ENCODE data around the gene LHFPL3.
"Not testable (repeated sequence)": the region's sequence is repeated elsewhere in the genome, so short reads cannot be mapped to it uniquely, and the experiment has no call there.

The LHFPL3 gene

GRCh38 chr7:104551226-104551625, 222.8 kb downstream of the LHFPL3 start:
- no peak overlapping the region for H3K4me3 ChIP-seq (ENCODE audit: low read length)
- DNase-seq (ENCODE audit: low read depth, low spot score), result no peak

GRCh38 chr7:104552102-104552501, 223.7 kb downstream of the LHFPL3 start:
- peak; percentile 61 for DNase-seq (ENCODE audit: low read depth, low spot score)
- H3K4me3 ChIP-seq (ENCODE audit: low read length), result no peak overlapping the region

- DNase-seq (ENCODE audit: low read depth, low spot score), result no peak
- H3K4me3 ChIP-seq (ENCODE audit: low read length), result no peak overlapping the region
Measured at GRCh38 chr7:104553074-104553473, 224.7 kb downstream of the LHFPL3 start.

GRCh38 chr7:104563350-104563901, 235.0 kb downstream of the LHFPL3 start:
- not testable (repeated sequence) for H3K4me3 ChIP-seq (ENCODE audit: low read length); DNase-seq (ENCODE audit: low read depth, low spot score)

GRCh38 chr7:104569751-104570150, 241.3 kb downstream of the LHFPL3 start:
- H3K4me3 ChIP-seq (ENCODE audit: low read length), result no peak overlapping the region

GRCh38 chr7:104572554-104572953, 244.2 kb downstream of the LHFPL3 start:
- H3K4me3 ChIP-seq (ENCODE audit: low read length), result no peak overlapping the region
- DNase-seq (ENCODE audit: low read depth, low spot score), result no peak

More at GRCh38 chr7:104569751-104570150, 241.3 kb downstream of the LHFPL3 start:
- DNase-seq (ENCODE audit: low read depth, low spot score), result no peak

GRCh38 chr7:104584620-104585019, 256.2 kb downstream of the LHFPL3 start:
- no peak for DNase-seq (ENCODE audit: low read depth, low spot score)

GRCh38 chr7:104595591-104595990, 267.2 kb downstream of the LHFPL3 start:
- not testable (repeated sequence) for H3K4me3 ChIP-seq (ENCODE audit: low read length); DNase-seq (ENCODE audit: low read depth, low spot score)

More at GRCh38 chr7:104584620-104585019, 256.2 kb downstream of the LHFPL3 start:
- H3K4me3 ChIP-seq (ENCODE audit: low read length), result no peak overlapping the region

- H3K4me3 ChIP-seq (ENCODE audit: low read length), result no peak overlapping the region
- no peak for DNase-seq (ENCODE audit: low read depth, low spot score)
Measured at GRCh38 chr7:104603957-104604356, 275.6 kb downstream of the LHFPL3 start.

GRCh38 chr7:104604706-104605105, 276.3 kb downstream of the LHFPL3 start:
- DNase-seq (ENCODE audit: low read depth, low spot score), result no peak
- H3K4me3 ChIP-seq (ENCODE audit: low read length), result no peak overlapping the region

GRCh38 chr7:104621321-104621720, 292.9 kb downstream of the LHFPL3 start:
- no peak for DNase-seq (ENCODE audit: low read depth, low spot score)
- H3K4me3 ChIP-seq (ENCODE audit: low read length), result no peak overlapping the region

GRCh38 chr7:104625956-104626355, 297.6 kb downstream of the LHFPL3 start:
- DNase-seq (ENCODE audit: low read depth, low spot score), result no peak
- H3K4me3 ChIP-seq (ENCODE audit: low read length), result no peak overlapping the region

GRCh38 chr7:104627516-104627915, 299.1 kb downstream of the LHFPL3 start:
- peak; percentile 39 for DNase-seq (ENCODE audit: low read depth, low spot score)
- H3K4me3 ChIP-seq (ENCODE audit: low read length), result no peak overlapping the region

GRCh38 chr7:104628017-104628416, 299.6 kb downstream of the LHFPL3 start:
- H3K4me3 ChIP-seq (ENCODE audit: low read length), result no peak overlapping the region
- DNase-seq (ENCODE audit: low read depth, low spot score), result no peak

GRCh38 chr7:104629408-104629807, 301.0 kb downstream of the LHFPL3 start:
- no peak for DNase-seq (ENCODE audit: low read depth, low spot score)
- H3K4me3 ChIP-seq (ENCODE audit: low read length), result no peak overlapping the region

GRCh38 chr7:104640506-104640905, 312.1 kb downstream of the LHFPL3 start:
- H3K4me3 ChIP-seq (ENCODE audit: low read length), result no peak overlapping the region
- DNase-seq (ENCODE audit: low read depth, low spot score), result no peak

- no peak overlapping the region for H3K4me3 ChIP-seq (ENCODE audit: low read length)
- no peak for DNase-seq (ENCODE audit: low read depth, low spot score)
Measured at GRCh38 chr7:104642560-104642959, 314.2 kb downstream of the LHFPL3 start.

GRCh38 chr7:104643587-104644217, 315.3 kb downstream of the LHFPL3 start:
- DNase-seq (ENCODE audit: low read depth, low spot score), result peak; percentile 11
- H3K4me3 ChIP-seq (ENCODE audit: low read length), result no peak overlapping the region

GRCh38 chr7:104650991-104651640, 322.7 kb downstream of the LHFPL3 start:
- no peak overlapping the region for H3K4me3 ChIP-seq (ENCODE audit: low read length)
- DNase-seq (ENCODE audit: low read depth, low spot score), result no peak

GRCh38 chr7:104652434-104652833, 324.0 kb downstream of the LHFPL3 start:
- DNase-seq (ENCODE audit: low read depth, low spot score), result no peak
- H3K4me3 ChIP-seq (ENCODE audit: low read length), result no peak overlapping the region

GRCh38 chr7:104652865-104653264, 324.5 kb downstream of the LHFPL3 start:
- no peak overlapping the region for H3K4me3 ChIP-seq (ENCODE audit: low read length)
- DNase-seq (ENCODE audit: low read depth, low spot score), result no peak
